HG02588 (cell line): ENCODE measurements around the gene SF1.

Source experiments
- ATAC-seq: cut with Tn5 transposase; IDR thresholded peaks from one replicate; pipeline ENCODE4 v1.9.1; 2021; ENCODE audit warnings: mild to moderate bottlenecking, moderate library complexity; ENCODE audit not compliant: unreplicated experiment

SF1 gene

DNA sequence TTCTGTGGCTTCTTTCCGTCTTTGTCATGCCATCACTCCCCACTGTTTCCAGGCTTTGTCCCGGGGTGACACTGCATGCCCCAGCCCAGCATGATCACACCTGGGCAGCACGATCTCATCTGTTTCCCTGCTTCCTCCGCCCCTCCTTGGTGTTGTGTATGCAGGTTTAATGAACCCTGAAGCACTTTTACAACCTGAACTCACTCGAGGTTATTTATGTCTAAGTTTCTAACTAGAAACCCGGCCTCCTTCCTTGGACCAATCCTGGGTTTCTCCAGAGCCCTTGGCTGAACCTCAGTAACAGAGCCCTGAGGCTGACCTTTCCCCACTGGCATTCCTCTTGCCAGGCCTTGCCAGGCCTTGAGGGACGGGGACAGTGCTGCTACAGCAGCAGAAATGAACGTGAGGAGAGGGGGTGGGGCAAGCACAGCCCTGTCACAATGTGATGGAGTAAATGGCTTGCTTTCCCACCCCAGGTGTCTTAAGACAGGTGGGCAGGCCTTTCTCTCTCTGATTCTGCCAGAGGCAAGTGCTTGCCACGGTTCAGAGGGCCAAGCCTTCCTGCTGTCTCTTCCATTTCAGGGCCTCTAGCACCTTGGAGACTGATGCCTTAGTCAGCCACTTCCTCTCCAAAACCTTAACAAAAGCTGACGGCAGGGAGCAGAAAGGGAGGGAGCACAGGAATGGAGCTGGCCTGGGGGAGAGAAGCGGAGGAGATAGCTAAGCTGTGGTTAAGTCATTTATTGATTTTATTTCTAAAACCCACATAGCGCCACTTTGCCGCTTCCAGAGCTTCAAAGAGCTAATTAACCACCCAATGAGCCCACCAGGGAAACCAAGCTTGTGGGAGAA, 15.4 kb downstream of the SF1 start:
- no peak for ATAC-seq

GRCh38 chr11:64762277-64762673, 16.1 kb downstream of the SF1 start:
- no peak for ATAC-seq

DNA sequence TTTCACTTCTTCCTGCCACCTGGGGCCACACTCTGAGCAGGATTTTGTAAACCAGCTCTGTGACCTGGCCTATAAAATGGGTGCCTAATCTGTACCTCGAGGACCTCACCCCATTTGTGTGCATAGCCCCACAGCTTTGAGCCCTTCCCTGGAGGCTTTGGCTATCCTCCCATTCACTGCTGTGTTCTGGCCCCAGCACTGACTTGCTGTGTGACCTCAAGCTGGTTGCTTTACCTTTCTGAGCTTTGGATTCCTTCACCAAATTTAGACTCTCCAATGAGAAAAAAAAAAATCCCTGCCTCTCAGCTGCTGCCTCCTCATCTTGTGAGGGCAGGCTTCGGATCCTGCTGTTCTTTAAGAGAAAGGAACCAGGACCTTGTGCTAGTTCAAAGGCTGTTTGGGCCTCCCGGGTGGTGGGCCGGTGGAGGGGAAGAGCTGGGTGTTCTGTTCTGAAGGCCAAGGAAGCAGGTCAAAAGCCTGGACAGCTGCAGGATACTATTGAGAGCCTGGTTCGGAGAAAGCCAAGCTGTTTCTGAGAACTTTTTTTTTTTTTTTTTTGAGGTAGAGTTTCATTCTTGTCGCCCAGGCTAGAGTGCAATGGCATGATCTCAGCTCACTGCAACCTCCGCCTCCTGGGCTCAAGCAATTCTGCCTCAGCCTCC, 17.5 kb downstream of the SF1 start:
- no peak for ATAC-seq

DNA sequence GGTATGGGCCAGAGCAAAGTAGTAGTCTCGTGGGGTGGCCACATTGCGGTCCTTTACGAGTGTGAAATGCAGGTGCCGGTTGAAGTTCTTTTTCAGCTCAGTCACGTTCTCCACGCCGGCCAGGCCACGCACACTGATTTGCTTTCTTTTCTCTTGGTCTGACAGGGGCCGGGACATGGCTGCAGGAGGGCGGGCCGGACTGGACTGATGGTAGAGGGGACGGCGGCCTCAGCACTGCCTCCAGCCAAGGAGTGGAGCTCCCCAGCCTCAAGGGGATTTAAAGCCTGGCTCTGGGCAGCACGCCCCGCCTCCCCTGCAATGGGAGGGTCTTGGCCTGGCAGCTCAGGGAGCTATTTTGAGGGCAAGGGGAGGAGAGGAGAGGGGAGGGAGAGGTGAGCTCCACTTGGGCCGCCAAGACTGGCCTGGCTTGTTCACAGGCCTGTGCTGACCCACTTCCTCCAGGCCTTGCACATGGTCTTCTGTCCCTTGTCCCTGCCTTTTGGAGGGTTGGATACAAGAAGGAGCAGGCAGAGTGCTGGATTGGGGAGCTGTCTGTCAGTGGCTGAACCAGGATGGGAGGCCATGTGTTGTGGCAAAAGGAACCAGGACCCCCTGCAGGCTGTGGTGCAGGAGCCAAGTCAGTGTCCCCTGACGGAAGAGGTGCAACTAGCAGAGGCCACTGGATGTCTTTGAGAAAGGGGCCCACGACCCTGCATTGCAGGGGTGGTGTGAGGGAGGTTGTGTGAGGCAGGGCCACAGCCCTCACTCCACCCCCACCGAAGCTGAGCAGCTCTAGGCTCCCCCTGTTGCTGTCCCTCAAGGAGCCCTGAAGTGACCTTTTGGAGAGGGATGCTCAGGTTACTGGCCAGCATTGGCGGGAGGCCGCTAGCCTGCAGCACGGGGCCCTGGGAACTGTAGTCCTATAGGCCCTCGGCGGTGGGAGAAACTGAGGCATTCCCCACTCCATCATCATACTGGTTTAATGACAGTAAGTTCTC, 18.3 kb downstream of the SF1 start, which contains the start of gene PYGM:
Gene PYGM (minus strand): TSS at position 253 of the 998 bp plus-strand sequence. CDS start 76 bp downstream, at position 177.
- ATAC-seq: no peak

GRCh38 chr11:64759131-64759721, 19.1 kb downstream of the SF1 start:
- no peak for ATAC-seq

DNA sequence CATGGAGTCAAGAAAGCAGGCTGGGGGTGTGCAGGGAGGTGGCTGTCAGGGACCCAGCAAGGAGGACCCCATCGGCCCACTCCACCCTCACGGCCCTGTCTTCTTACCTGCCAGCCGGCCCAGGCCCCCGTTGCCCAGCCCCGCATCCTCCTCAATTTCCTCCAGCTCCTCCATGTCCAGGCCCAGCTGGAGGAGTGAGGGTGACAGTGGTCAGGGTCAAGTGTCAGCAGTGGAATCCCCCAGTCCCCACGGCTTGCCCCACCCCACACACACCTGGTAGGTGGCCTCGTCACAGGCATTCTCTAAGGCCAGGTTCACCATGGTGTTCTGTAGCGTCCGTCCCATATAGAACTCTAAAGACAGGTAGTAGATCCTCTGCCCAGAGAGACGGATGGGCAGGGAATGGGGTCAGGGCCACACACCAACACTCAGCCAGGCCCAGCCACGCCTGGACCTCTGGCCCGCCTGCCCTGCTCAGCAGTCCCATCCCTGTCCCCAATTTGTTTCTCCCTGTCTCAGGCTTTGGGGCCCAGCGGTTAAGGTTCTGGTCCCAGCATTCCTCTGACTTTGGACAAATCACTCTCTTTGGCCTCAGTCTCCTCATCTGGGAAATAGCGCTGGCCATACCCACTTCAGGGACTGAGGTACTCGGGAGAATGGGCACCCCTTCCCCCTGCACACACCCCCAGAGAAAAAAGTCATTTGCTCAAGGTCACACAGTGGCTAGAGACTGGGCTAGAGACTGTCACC, 19.8 kb downstream of the SF1 start:
- no peak for ATAC-seq

- no peak for ATAC-seq
Observed at GRCh38 chr11:64757549-64758329, 20.6 kb downstream of the SF1 start.

GRCh38 chr11:64755681-64756361, 22.5 kb downstream of the SF1 start:
- ATAC-seq: no peak

DNA sequence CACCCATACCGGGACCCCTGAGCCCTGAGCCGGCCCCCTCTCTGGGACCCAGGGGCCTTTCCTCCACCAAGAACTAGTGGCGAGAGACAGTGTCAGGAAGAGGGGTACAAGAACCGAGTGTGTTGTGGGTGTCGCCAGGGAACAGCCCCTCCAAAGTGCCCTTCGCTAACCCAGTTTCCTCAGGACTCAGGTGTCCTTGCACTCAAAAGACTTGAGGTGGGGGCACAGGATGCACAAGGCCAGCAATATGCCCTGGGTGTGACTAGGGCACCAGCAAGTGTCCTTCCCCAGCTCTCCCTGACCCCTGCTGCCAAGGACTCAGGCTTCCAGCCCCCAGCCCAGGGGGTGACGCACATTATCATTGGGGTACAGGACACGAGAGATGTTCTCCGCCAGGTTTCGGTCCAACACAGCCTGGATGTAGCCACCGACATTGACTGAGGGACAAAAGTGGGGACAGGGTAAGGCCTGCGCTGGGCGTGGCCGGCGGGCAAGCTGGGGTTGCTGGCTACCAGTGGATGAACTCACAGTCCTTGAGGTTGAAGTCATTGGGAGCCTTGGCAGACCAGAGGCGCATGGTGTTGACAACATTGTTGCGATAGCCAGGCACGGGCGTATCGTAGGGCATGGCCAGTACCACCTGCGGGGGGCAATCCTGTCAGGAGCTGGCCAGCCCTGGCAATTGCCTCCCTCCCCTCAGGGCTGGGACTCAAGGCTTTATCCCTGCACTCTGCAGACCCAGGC, 23.3 kb downstream of the SF1 start:
- ATAC-seq: no peak

DNA sequence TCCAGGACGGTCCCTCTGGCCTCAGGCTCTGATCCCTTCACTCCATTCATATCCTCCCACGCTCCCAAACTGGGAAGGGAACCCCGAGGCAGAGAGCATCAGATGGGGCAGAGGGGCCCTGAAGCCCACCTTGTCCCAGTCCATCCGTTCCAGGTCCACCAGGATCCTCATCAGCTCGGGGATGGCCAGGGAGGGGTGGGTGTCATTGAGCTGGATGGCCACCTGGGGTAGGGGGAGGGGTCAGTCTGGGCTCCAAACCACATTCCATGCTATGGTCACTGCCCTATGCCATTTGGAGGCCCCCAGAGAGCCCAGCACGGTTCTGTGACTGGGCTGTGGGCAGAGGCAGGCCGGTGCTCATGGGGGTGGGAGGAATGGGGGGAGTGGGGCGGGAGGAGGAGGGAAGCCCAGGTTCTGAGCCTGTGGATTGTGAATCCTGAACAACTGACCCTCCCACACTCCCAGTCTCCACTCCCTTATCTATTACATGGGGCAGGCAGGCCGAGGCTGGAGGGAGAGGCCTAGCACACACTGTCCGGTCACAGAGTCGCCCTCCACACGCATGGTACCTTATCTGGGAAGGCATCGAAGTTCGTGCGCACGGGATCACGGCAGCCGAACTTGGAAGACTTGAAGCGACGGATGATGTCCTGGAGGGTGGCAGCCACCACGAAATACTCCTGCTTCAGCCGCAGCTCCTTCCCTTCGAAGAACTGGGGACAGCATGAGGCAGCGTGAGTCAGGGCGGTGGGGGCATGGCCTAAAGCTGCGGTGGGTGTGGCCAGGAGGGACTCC, 24.0 kb downstream of the SF1 start:
- ATAC-seq: no peak

- no peak for ATAC-seq
Observed at GRCh38 chr11:64753380-64754123, 24.8 kb downstream of the SF1 start.

DNA sequence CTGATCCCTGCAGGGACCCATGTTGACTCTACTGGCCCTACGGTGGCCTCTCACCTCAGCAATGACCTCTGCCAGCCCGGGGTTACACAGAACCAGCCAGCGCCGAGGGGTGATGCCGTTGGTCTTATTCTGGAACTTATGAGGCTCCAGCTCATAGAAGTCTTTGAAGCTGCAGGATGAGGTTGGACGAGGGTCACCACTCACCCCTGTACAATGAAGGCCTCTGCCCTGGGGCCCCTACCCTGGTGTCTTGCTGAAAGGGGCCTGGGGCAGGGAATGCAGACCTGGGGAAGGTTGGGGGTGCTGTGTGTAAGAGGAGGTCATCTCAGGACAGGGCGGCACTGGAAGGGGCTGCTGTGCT, 25.3 kb downstream of the SF1 start:
- ATAC-seq: no peak

- ATAC-seq: no peak
Observed at GRCh38 chr11:64752175-64752970, 26.0 kb downstream of the SF1 start.

GRCh38 chr11:64751580-64751979, 26.8 kb downstream of the SF1 start:
- no peak for ATAC-seq

DNA sequence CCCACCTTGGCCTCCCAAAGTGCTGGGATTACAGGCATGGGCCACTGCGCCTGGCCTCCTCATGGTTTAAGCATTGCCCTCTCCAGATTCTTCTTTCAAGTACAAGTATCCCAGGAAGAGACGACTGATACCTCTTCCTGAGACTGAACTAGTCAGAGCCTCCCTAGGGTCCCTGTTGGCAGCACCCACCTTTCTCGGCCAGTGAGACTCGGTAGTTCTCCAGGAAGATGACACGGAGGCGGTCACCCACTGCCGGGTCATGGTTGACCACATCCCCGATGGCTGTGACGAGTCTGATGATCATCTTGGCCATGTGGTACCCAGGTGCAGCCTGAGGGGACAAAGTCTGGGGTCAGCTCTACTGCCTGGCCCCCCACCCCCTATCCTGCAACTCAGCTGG, 27.2 kb downstream of the SF1 start:
- no peak for ATAC-seq
